ENCODE measurements around the gene DCDC1. TPM values are rescaled to one million over a fixed set of nuclear protein-coding genes. Genes with fewer than 3 reads are reported as not detected.
A peak's percentile ranks its signal among the peaks of the same experiment; 100 is the strongest.

The DCDC1 gene
- total RNA-seq, result under 1 TPM in 1 of 2 experiments, not detected in 1; 0.07 TPM

GRCh38 chr11:31369348-31370329 is at the start of gene DCDC1, which contains the start of gene DNAJC24:
Gene DCDC1, minus strand, starts transcription at chr11:31369739. Its CDS starts 41,459 bp downstream, at chr11:31328280.
Gene DNAJC24, plus strand, starts transcription at chr11:31369860. Its CDS starts 889 bp downstream, at chr11:31370749.
- peak; percentile 98 for ATAC-seq
- Mint-ChIP-seq H3K9me3 (ENCODE audit: low read depth) (no peaks in the 10 kb centered on the region), H3K36me3 (peaks cover 11% of the 10 kb centered on the region), H3K27ac (peak within 1 kb of the TSS; percentile 86), H3K4me1 (peaks cover 37% of the 10 kb centered on the region), H3K4me3 (peak within 1 kb of the TSS; percentile 92), H3K27me3 (peaks cover 3% of the 10 kb centered on the region)
- DNase-seq, result peak; percentile 94
- CTCF ChIA-PET, result interaction anchor here (0.7 to 1.6 kb wide), 4 partner anchors 41 to 589 kb away, joined by 3 read pairs; no protein-coding TSS in a partner anchor

DNA sequence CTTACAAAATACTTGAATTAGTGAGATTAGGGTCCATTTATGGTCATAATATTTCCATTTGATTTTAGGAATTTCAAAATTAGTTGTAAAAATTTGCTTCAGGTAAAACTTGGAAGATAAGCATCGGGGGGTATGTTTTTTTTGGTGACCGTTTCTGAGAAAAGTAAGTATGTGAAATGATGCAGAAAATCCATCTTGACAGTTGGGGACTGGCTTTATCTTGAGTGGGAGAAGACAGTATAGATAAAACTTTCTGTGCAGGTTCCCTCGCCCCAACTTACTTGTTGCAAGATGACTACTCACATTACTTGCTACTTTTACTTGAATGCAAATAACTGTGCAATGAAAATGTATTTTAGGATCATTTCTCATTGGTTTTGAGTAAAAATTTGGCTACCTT is 49.6 kb upstream of the DCDC1 start:
- H3K36me3 Mint-ChIP-seq, result peaks cover 7% of the 10 kb centered on the region
- H3K27ac Mint-ChIP-seq, result no peak overlapping the region
- no peaks in the 10 kb centered on the region for H3K27me3 Mint-ChIP-seq
- no peak overlapping the region for H3K4me3 Mint-ChIP-seq
- DNase-seq, result no peak
- no peaks in the 10 kb centered on the region for H3K4me1 Mint-ChIP-seq
- no peaks in the 10 kb centered on the region for H3K9me3 Mint-ChIP-seq (ENCODE audit: low read depth)
- ATAC-seq, result no peak
- CTCF ChIA-PET, result no interaction called here

- no peak for ATAC-seq
- CTCF ChIA-PET, result no interaction called here
- H3K9me3 Mint-ChIP-seq (ENCODE audit: low read depth), result no peaks in the 10 kb centered on the region
Observed at GRCh38 chr11:31417816-31418215, 48.3 kb upstream of the DCDC1 start.

DNA sequence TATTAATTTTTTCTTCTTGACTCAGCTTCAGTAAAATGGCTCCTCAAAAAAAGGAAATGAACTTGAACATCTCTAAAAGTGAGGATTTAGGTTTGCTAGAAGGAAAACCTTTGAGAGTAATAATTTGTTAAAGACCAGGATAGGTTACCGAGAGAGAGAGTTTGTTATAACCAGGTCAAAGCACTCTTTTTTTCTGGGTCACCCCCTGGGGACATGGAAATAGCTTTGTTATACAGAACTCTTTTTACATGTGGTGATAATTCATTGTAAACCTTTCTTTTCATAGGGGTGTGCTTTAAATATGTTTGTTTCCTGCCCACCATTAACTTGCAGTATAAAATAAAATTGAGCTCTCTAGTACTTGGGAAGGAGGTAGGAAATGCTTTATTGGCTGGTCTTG is 47.8 kb upstream of the DCDC1 start:
- Mint-ChIP-seq H3K9me3 (ENCODE audit: low read depth) (no peaks in the 10 kb centered on the region), H3K4me1 (no peaks in the 10 kb centered on the region), H3K27ac (no peak overlapping the region), H3K27me3 (no peaks in the 10 kb centered on the region), H3K4me3 (no peak overlapping the region), H3K36me3 (peaks cover 5% of the 10 kb centered on the region)
- CTCF ChIA-PET, result no interaction called here
- ATAC-seq (no peak), DNase-seq (no peak)

More at GRCh38 chr11:31417816-31418215, 48.3 kb upstream of the DCDC1 start:
- Mint-ChIP-seq H3K36me3 (peaks cover 5% of the 10 kb centered on the region), H3K27ac (no peak overlapping the region), H3K27me3 (no peaks in the 10 kb centered on the region), H3K4me3 (no peak overlapping the region), H3K4me1 (no peaks in the 10 kb centered on the region)
- DNase-seq, result no peak

GRCh38 chr11:31415435-31415834 is 45.9 kb upstream of the DCDC1 start:
- H3K4me3 Mint-ChIP-seq, result no peak overlapping the region
- no peak for ATAC-seq
- no peaks in the 10 kb centered on the region for H3K9me3 Mint-ChIP-seq (ENCODE audit: low read depth)
- no peaks in the 10 kb centered on the region for H3K27me3 Mint-ChIP-seq
- H3K4me1 Mint-ChIP-seq, result no peaks in the 10 kb centered on the region
- no peak for DNase-seq
- H3K27ac Mint-ChIP-seq, result no peak overlapping the region
- peaks cover 8% of the 10 kb centered on the region for H3K36me3 Mint-ChIP-seq
- CTCF ChIA-PET, result no interaction called here

- no peak overlapping the region for H3K4me3 Mint-ChIP-seq
- DNase-seq, result no peak
- CTCF ChIA-PET, result no interaction called here
Observed at GRCh38 chr11:31414338-31414737, 44.8 kb upstream of the DCDC1 start.

DNA sequence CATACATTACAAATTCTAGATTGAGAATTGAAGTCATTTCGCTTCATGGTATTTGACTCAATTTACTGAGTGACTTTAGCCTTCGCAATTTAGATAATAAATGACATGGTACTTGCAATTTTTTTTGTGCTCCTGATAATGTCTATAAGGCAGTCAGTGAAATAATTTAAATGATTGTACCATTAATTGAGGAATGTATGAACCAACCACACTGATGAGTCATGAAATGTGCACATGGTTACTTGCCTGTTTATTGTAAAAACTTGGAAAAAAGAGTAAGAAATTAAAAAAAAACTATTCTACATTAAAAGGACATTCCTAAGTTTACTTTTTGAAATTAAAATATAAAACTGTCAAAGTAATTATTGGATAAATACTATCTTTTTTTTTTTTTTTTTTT is 43.4 kb upstream of the DCDC1 start:
- H3K9me3 Mint-ChIP-seq (ENCODE audit: low read depth), result no peaks in the 10 kb centered on the region
- peaks cover 3% of the 10 kb centered on the region for H3K4me1 Mint-ChIP-seq
- CTCF ChIA-PET, result no interaction called here
- H3K27me3 Mint-ChIP-seq, result no peaks in the 10 kb centered on the region
- ATAC-seq (no peak), DNase-seq (no peak)
- peaks cover 11% of the 10 kb centered on the region for H3K36me3 Mint-ChIP-seq
- H3K4me3 Mint-ChIP-seq, result no peak overlapping the region
- no peak overlapping the region for H3K27ac Mint-ChIP-seq

More at GRCh38 chr11:31414338-31414737, 44.8 kb upstream of the DCDC1 start:
- Mint-ChIP-seq H3K9me3 (ENCODE audit: low read depth) (no peaks in the 10 kb centered on the region), H3K27me3 (no peaks in the 10 kb centered on the region), H3K4me1 (no peaks in the 10 kb centered on the region), H3K36me3 (peaks cover 8% of the 10 kb centered on the region), H3K27ac (no peak overlapping the region)
- no peak for ATAC-seq

GRCh38 chr11:31408201-31408600 is 38.7 kb upstream of the DCDC1 start:
- CTCF ChIA-PET, result no interaction called here
- no peaks in the 10 kb centered on the region for H3K27me3 Mint-ChIP-seq
- no peak for ATAC-seq
- H3K36me3 Mint-ChIP-seq, result peaks cover 8% of the 10 kb centered on the region
- DNase-seq, result no peak
- H3K4me3 Mint-ChIP-seq, result no peak overlapping the region
- no peak overlapping the region for H3K27ac Mint-ChIP-seq
- H3K9me3 Mint-ChIP-seq (ENCODE audit: low read depth), result no peaks in the 10 kb centered on the region
- peaks cover 4% of the 10 kb centered on the region for H3K4me1 Mint-ChIP-seq

GRCh38 chr11:31404614-31405013 is 35.1 kb upstream of the DCDC1 start:
- no peak for DNase-seq
- no peak overlapping the region for H3K27ac Mint-ChIP-seq
- ATAC-seq, result no peak
- CTCF ChIA-PET, result no interaction called here
- peaks cover 4% of the 10 kb centered on the region for H3K4me1 Mint-ChIP-seq
- no peak overlapping the region for H3K4me3 Mint-ChIP-seq
- peaks cover 4% of the 10 kb centered on the region for H3K9me3 Mint-ChIP-seq (ENCODE audit: low read depth)
- H3K27me3 Mint-ChIP-seq, result no peaks in the 10 kb centered on the region
- peaks cover 11% of the 10 kb centered on the region for H3K36me3 Mint-ChIP-seq

DNA sequence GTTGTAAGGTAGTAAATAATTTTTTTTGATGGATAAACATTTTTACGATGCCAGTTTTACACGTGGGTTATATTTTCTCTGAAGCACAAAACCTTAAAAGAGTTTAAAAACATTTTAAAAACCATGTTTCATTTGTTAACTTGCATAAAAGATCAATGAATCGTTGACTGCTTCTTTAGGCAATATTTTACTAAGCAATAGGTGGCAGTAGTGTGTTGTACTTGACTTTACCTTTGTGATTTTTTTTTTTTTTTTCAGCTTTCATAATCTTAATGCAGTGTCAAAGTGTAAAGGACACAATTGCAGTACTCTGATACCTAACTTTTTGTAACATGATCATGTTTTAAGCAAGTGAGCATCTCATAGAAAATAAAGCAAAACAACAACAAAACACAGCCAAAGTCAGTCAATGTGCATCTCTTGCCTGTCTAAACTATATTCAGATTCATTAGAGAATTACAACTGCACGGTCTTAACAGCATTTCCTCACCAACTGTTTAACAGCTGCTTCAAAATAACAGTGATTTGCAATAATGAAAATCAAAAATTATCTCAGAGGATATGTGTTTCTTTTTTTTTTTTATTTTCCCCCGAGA is 27.8 kb upstream of the DCDC1 start:
- Mint-ChIP-seq H3K27ac (no peak overlapping the region), H3K36me3 (peaks cover 6% of the 10 kb centered on the region), H3K9me3 (ENCODE audit: low read depth) (peaks cover 4% of the 10 kb centered on the region), H3K4me3 (no peak overlapping the region), H3K27me3 (no peaks in the 10 kb centered on the region), H3K4me1 (no peaks in the 10 kb centered on the region)
- CTCF ChIA-PET, result interaction anchor here (0.7 to 2.3 kb wide), 4 partner anchors 474 to 779 kb away, joined by 3 to 9 read pairs (median 6); no protein-coding TSS in a partner anchor
- DNase-seq (no peak), ATAC-seq (no peak)

- Mint-ChIP-seq H3K4me1 (peaks cover 2% of the 10 kb centered on the region), H3K27me3 (no peaks in the 10 kb centered on the region), H3K27ac (no peak overlapping the region), H3K9me3 (ENCODE audit: low read depth) (peaks cover 6% of the 10 kb centered on the region), H3K36me3 (peaks cover 12% of the 10 kb centered on the region), H3K4me3 (no peak overlapping the region)
- DNase-seq (no peak), ATAC-seq (no peak)
- CTCF ChIA-PET, result interaction anchor here (0.6 kb wide), 1 partner anchor 80 kb away, joined by 3 read pairs; no protein-coding TSS in a partner anchor
Observed at GRCh38 chr11:31387379-31387778, 17.8 kb upstream of the DCDC1 start.

DNA sequence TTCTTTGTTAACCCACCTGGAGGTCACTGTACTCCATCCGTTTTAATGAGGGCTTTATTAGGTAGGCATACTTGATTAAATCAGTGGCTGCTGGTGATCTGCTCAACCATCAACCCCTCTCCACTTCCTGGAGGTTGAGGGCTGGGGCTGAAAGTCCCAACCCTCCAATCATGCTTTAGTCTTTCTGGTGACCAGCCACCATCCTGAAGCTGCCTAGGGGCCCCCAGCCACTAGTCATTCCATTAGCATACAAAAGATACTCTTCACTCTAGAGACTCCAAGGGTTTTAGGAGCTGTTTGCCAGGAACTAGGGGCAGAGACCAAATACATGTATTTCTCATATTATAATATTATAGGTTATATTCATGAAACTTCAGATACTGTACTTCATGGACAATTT is 13.6 kb upstream of the DCDC1 start:
- H3K4me1 Mint-ChIP-seq, result no peaks in the 10 kb centered on the region
- no peak overlapping the region for H3K4me3 Mint-ChIP-seq
- H3K9me3 Mint-ChIP-seq (ENCODE audit: low read depth), result no peaks in the 10 kb centered on the region
- H3K27ac Mint-ChIP-seq, result no peak overlapping the region
- peaks cover 8% of the 10 kb centered on the region for H3K36me3 Mint-ChIP-seq
- ATAC-seq (no peak), DNase-seq (no peak)
- CTCF ChIA-PET, result no interaction called here
- H3K27me3 Mint-ChIP-seq, result no peaks in the 10 kb centered on the region

DNA sequence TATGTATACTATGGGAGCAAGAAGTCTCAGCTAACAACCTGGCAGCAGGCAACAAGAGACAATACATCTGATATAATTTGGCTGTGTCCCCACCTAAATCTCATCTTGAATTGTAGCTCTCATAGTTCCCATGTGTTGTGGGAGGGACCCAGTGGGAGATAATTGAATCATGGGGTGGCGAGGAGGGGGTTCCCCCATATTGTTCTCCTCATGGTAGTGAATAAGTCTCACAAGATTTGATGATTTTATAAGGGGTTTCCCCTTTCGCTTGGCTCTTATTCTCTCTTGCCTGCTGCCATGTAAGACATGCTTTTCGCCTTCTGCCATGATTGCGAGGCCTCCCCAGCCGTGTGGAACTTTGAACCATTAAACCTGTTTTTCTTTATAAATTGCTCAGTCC is 6.3 kb upstream of the DCDC1 start:
- ATAC-seq, result no peak
- CTCF ChIA-PET, result no interaction called here
- no peaks in the 10 kb centered on the region for H3K27me3 Mint-ChIP-seq
- no peak overlapping the region for H3K4me3 Mint-ChIP-seq
- no peak for DNase-seq
- no peaks in the 10 kb centered on the region for H3K9me3 Mint-ChIP-seq (ENCODE audit: low read depth)
- H3K36me3 Mint-ChIP-seq, result peaks cover 15% of the 10 kb centered on the region
- H3K27ac Mint-ChIP-seq, result no peak overlapping the region
- peaks cover 12% of the 10 kb centered on the region for H3K4me1 Mint-ChIP-seq

DNA sequence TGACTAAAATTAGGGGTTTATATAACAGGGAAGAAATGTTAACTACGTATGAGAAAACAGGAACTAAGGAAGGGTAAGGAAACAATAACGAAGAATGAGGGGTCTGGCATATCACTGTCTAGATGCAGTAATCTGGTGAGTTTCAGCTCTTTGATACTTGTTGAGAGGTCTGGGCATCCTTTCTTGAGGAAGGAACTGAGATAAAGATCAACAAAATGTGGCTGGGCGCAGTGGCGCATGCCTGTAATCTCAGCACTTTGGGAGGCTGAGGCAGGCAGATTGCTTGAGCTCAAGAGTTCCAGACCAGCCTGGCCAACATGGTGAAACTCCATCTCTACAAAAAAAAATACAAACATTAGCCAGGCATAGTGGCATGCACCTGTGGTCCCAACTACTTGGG is 2.7 kb downstream of the DCDC1 start:
- Mint-ChIP-seq H3K27ac (peak overlapping the region; percentile 10), H3K4me1 (peaks cover 30% of the 10 kb centered on the region), H3K27me3 (peaks cover 8% of the 10 kb centered on the region), H3K4me3 (no peak overlapping the region), H3K9me3 (ENCODE audit: low read depth) (no peaks in the 10 kb centered on the region), H3K36me3 (peaks cover 3% of the 10 kb centered on the region)
- DNase-seq (peak; percentile 44), ATAC-seq (no peak)
- CTCF ChIA-PET, result no interaction called here

Measured in activated CD8-positive, alpha-beta memory T cell treated with anti-CD3 and anti-CD28 coated beads, Interleukin-2, amount 10 ng/mL, durations not matched to agents 7 days and 5 days (primary cell).